Body of pancreas (tissue), 4 donors: ENCODE data around the gene SUPT3H. TPM values are rescaled to one million over a fixed set of nuclear protein-coding genes. Genes with fewer than 3 reads are reported as not detected.
"Not testable (repeated sequence)": the region's sequence is repeated elsewhere in the genome, so short reads cannot be mapped to it uniquely, and the experiment has no call there.

ENCODE experiments used
- ATAC-seq: fragments of 150-250 bp; one replicate; pipeline ENCODE4 v1.9.1; 2016
- DNase-seq, 4 donors: peaks; one replicate each; pipeline ENCODE4 v3.0.0-alpha.2; 2019
- H3K27ac ChIP-seq, 4 donors: fragments of 200-600 bp; sonication (generic); 1 replicate in 3 of 4; 2 replicates in 1 of 4; pipeline versions ENCODE4 v1.5.1 to v1.6.1; 2016 to 2019; ENCODE audit warnings: mild to moderate bottlenecking in 1 of 4, mixed read lengths in 1 of 4, moderate library complexity in 1 of 4
- H3K27me3 ChIP-seq, 2 donors: fragments of 200-600 bp; sonication (generic); one replicate each; pipeline ENCODE4 v1.6.0; 2016; ENCODE audit warnings: mild to moderate bottlenecking in 1 of 2
- H3K36me3 ChIP-seq, 2 donors: fragments of 200-600 bp; sonication (generic); replicated peaks in 1 of 2; 2 replicates each; pipeline ENCODE4 v1.5.1; 2016; ENCODE audit warnings: low read depth in 2 of 2; ENCODE audit not compliant: insufficient read depth in 1 of 2
- H3K4me1 ChIP-seq: fragments of 200-600 bp; sonication (generic); one replicate; pipeline ENCODE4 v1.6.0; 2016
- H3K4me3 ChIP-seq, 2 donors: fragments of 200-600 bp; sonication (generic); 1 replicate in 1 of 2; 2 replicates in 1 of 2; pipeline ENCODE4 v1.5.1; 2016 to 2019
- H3K9me3 ChIP-seq, 3 donors: fragments of 200-600 bp; sonication (generic); 1 replicate in 2 of 3; 2 replicates in 1 of 3; pipeline ENCODE4 v1.5.1; 2016
- POLR2A ChIP-seq, 3 donors: fragments of 450-650 bp; IDR thresholded peaks; one replicate each; pipeline ENCODE4 v1.6.1; 2016; ENCODE audit warnings: antibody characterized with exemption in 3 of 3, mild to moderate bottlenecking in 2 of 3
- WGBS, 2 donors: methylation state at CpG; one replicate each; pipeline ENCODE4 v1.1.5; 2017; 5-methylcytosine and 5-hydroxymethylcytosine counted together
- intact Hi-C: fragments of 100-400 bp; cut with DNase I; formaldehyde crosslinking; loops from one replicate; pipeline ENCODE4 v1.15.1; 2023
- total RNA-seq, 2 donors: library from RNA; depleted of rRNA; stranded (reverse); fragments of >200 nt; gene quantifications; one replicate each; pipeline ENCODE4 v1.1.0, GENCODE V29; 2016
- TF ChIP-seq, protein P1 (sequence below), 7 experiments: fragments of 450-650 bp in 4 of 7; fragments of 200-600 bp in 3 of 7; sonication (generic) in 3 of 7; IDR thresholded peaks; one replicate each; pipeline ENCODE4 v1.5.1; 2016 to 2019; ENCODE audit warnings: antibody characterized with exemption in 7 of 7

The SUPT3H gene
- total RNA-seq, 2 donors from 2014 or later = 4.9 to 6.7 TPM

DNA sequence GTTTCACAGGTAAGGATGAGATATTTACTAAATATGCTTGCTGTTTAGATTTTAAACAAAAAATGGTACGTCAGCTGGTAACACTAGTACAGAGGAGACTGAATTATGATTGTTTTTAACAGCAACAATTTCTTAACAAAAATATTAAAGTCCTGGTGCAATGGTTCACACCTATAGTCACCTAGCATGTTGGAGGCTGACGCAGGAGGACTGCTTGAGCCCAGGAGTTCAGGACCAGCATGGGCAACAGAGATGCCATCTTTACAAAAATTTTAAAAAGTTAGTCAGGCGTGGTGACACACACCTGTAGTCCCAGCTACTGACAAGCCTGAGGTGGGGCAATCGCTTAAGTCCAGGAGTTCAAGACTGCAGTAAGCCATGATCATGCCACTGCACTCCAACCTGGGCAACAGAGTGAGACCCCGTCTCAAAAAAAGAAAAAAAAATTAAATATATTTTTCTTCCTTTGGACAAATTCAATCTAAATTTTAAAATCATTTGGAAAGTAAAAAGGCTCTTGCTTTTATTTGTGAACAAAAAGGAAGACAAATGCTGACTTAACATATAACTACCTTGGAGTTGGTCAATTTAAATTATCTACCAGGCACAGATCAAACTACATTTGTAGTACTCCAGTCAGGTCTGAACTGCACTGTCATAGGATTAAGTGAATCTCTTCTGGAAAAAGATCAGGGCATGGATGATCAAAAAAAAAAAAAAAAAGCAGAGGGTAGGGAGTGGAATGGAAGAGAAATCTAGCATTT is 87.8 kb downstream of the SUPT3H start:
- WGBS, 2 donors = 95 to 99% methylated on average over 5 of the region's 5 CpGs
- H3K27me3 ChIP-seq = no peaks in the 10 kb centered on the region
- intact Hi-C loops = no loop called here

DNA sequence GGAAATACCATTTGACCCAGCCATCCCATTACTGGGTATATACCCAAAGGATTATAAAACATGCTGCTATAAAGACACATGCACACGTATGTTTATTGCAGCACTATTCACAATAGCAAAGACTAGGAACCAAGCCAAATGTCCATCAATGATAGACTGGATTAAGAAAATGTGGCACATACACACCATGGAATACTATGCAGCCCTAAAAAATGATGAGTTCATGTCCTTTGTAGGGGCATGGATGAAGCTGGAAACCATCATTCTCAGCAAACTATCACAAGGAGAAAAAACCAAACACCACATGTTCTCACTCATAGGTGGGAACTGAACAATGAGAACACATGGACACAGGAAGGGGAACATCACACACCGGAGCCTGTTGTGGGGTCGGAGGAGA is 91.0 kb downstream of the SUPT3H start:
- H3K27ac ChIP-seq, intact Hi-C loops, H3K9me3 ChIP-seq, H3K4me3 ChIP-seq, H3K4me1 ChIP-seq, H3K36me3 ChIP-seq, ATAC-seq, H3K27me3 ChIP-seq, DNase-seq: not testable (repeated sequence)
- 89 to 95% methylated on average over 3 of the region's 3 CpGs for WGBS, 2 donors

More for the DNA sequence above, 87.8 kb downstream of the SUPT3H start:
- Histone ChIP-seq H3K4me3 (no peak overlapping the region), H3K9me3 (no peaks in the 10 kb centered on the region), H3K4me1 (no peaks in the 10 kb centered on the region), H3K36me3 (no peaks in the 10 kb centered on the region), H3K27ac (no peak overlapping the region)
- ATAC-seq (no peak), DNase-seq (no peak)
- no peak for TF ChIP-seq POLR2A (IDR thresholded peaks at IDR 0.05)
- TF ChIP-seq, protein P1, sequence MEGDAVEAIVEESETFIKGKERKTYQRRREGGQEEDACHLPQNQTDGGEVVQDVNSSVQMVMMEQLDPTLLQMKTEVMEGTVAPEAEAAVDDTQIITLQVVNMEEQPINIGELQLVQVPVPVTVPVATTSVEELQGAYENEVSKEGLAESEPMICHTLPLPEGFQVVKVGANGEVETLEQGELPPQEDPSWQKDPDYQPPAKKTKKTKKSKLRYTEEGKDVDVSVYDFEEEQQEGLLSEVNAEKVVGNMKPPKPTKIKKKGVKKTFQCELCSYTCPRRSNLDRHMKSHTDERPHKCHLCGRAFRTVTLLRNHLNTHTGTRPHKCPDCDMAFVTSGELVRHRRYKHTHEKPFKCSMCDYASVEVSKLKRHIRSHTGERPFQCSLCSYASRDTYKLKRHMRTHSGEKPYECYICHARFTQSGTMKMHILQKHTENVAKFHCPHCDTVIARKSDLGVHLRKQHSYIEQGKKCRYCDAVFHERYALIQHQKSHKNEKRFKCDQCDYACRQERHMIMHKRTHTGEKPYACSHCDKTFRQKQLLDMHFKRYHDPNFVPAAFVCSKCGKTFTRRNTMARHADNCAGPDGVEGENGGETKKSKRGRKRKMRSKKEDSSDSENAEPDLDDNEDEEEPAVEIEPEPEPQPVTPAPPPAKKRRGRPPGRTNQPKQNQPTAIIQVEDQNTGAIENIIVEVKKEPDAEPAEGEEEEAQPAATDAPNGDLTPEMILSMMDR (IDR thresholded peaks at IDR 0.05) = no peak

DNA sequence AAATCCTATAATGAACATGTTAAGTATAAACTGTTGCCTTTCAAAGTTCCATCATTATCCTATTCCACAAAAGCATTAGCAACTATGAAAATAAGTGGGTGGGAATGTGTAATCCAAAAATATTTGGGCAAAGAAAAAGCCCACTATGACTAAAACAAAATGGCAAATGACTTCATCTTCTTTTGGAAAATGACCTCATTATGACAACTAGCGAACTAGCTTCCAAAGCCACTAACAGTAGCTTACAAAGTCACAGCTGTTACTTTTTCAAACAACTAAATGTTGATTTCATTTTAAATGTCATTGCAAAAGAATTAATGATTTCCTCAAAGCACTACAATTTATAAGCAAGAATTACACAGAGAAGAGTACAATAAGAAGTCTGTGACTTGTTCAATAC is 99.4 kb downstream of the SUPT3H start:
- 85 to 93% methylated on average over 1 of the region's 1 CpG for WGBS, 2 donors
- H3K36me3 ChIP-seq = no peaks in the 10 kb centered on the region
- no peaks in the 10 kb centered on the region for H3K27me3 ChIP-seq
- DNase-seq = no peak
- H3K4me1 ChIP-seq = no peaks in the 10 kb centered on the region
- no peak for TF ChIP-seq POLR2A (IDR thresholded peaks at IDR 0.05)
- TF ChIP-seq, protein P1 (IDR thresholded peaks at IDR 0.05) = no peak
- H3K27ac ChIP-seq = no peak overlapping the region
- ATAC-seq = no peak
- intact Hi-C loops = no loop called here
- no peak overlapping the region for H3K4me3 ChIP-seq
- no peaks in the 10 kb centered on the region for H3K9me3 ChIP-seq

DNA sequence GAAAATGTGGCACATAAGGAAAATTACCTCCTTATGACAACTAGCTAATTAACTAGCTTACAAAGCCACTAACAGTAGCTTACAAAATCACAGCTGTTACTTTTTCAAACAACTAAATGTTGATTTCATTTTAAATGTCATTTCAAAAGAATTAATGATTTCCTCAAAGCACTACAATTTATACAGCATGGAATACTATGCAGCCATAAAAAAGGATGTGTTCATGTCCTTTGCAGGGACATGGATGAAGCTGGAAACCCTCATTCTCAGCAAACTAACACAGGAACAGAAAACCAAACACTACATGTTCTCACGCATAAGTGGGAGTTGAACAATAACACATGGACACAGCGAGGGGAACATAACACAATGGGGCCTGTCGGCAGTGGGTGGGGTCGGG is 100.0 kb downstream of the SUPT3H start:
- intact Hi-C loops, H3K4me1 ChIP-seq, H3K27ac ChIP-seq, H3K9me3 ChIP-seq, H3K27me3 ChIP-seq, DNase-seq, H3K36me3 ChIP-seq, H3K4me3 ChIP-seq, ATAC-seq: not testable (repeated sequence)
- 90 to 93% methylated on average over 4 of the region's 4 CpGs for WGBS, 2 donors

DNA sequence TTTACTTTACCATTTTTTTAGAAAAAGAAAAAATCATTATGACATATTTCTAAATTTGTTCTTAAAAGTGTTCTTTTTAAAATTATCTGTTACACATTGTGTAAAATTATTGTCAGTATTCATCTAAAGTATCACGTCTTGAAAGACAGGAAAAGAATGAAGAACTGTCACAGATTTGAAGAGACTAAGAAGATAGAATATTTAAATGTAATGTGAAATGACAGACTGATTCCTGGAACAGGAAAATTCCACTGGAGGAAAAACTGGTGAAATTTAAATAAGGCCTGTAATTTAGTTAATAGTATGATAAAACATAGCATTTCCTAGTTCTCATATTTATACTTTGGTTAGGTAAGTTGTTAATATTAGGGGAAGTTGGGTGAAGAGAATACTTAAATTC is 102.4 kb downstream of the SUPT3H start:
- intact Hi-C loops = no loop called here

More for the DNA sequence above, 102.4 kb downstream of the SUPT3H start:
- TF ChIP-seq POLR2A (IDR thresholded peaks at IDR 0.05) = no peak
- TF ChIP-seq, protein P1 (IDR thresholded peaks at IDR 0.05) = no peak
- H3K36me3 ChIP-seq = no peaks in the 10 kb centered on the region
- no peaks in the 10 kb centered on the region for H3K4me1 ChIP-seq
- no peak overlapping the region for H3K27ac ChIP-seq
- DNase-seq (no peak), ATAC-seq (no peak)
- H3K9me3 ChIP-seq = no peaks in the 10 kb centered on the region
- no peak overlapping the region for H3K4me3 ChIP-seq
- WGBS, 2 donors = 87 to 96% methylated on average over 1 of the region's 1 CpG
- H3K27me3 ChIP-seq = no peaks in the 10 kb centered on the region
